Dermis blood vessel endothelial cell (primary cell): ENCODE results near the gene PCED1B. TPM values are rescaled to one million over a fixed set of nuclear protein-coding genes. Genes with fewer than 3 reads are reported as not detected.
"Not testable (repeated sequence)": the region's sequence is repeated elsewhere in the genome, so short reads cannot be mapped to it uniquely, and the experiment has no call there.

ENCODE experiments used
- DNase-seq: peaks from one replicate; pipeline ENCODE4 v3.0.0; 2010
- total RNA-seq: library from RNA; depleted of rRNA; stranded (reverse); fragments of >200 nt; gene quantifications from 2 replicates; pipeline ENCODE4 v1.2.3, GENCODE V29; 2014

Gene PCED1B
- total RNA-seq, 1 donor from 2014 or later = 0.51 TPM

DNA sequence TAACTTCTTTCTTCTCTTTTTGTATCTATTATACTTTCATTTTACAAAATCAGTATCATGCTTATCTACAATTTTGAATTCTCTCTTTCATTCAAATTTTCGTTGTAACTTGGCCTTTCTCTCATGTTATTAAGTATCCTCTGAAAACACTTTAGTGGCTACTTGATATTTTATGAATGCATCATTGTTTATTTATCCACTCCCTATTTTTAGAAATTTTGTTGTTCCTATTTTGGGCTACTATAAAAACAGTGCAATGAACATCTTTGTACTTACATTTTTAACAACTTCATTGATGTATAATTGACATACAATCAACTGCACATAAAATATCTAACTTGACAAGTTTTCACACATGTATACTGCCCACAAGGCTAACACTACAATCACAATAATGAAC lies 44.3 kb downstream of the PCED1B start:
- DNase-seq = no peak

DNA sequence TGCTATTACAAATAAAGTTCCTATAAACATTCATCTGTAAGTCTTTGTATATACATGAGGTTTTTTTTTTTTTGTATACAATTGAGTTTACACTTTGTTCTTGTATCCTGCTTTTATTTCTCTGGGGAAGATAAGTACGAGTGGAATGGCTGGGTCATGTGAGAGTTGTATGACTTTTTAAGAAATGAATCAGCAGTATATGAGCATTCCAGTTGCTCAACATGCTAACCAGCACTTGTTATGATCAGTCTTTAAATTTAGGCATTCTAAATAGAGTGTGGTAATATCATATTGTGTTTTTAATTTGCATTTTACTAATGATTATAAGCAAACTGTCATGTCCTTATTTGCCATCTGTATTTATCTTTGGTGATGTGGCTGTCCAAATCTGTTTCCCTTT lies 45.0 kb downstream of the PCED1B start:
- no peak for DNase-seq

DNA sequence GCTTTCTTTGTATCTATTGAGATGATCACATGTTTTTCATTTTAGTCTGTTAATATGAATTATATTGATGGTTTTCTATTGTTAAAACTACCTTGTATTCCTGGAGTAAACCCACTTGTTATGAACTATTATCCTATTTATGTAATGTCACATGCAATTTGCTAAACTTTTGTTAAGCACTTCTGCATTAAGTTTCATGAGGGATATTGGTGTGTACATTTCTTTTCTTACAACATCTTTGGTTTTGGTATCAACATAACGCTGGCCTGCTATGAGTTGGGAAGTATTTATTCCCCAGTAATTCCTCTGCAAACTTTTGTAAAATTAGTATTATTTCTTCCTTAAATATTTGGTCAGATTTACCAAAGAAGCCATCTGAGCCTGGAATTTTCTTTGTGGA lies 46.8 kb downstream of the PCED1B start:
- DNase-seq = no peak

DNA sequence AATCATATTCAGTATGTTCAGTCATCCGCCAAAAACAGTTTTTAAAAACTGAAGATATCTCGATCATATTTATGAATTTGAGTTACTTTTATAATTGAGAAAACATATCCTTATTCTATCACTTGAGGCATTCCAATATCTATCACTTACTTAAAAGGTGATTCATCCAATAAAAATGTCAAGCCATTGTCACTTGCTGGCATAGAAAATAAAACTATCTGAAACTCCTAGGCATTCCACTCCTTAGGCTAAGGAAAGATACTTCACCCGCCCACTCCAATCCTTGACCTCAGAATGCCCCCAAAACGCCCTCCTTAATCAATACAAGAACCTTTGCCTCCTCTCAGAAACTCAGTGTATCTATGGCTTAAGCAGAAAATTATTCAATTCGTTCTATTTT lies 51.6 kb downstream of the PCED1B start:
- no peak for DNase-seq

DNA sequence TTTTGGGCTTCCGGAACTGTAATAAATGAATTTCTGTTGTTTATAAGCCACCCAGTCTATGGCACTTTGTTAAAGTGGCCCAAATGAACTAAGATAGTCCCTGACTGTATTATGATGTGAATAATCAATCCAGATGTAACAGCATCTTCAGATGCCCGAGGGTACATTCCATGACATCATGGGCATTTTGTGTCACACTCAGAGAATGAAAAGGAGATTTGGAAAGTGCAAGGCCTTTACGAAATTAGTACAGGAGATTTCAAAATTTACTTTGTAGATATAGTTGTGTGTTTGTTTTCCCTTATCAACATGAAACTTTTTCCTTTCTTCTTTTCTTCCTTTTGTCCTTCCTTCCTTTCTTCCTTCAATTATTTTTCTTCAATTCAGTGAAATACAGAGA lies 54.6 kb downstream of the PCED1B start:
- DNase-seq = no peak

DNA sequence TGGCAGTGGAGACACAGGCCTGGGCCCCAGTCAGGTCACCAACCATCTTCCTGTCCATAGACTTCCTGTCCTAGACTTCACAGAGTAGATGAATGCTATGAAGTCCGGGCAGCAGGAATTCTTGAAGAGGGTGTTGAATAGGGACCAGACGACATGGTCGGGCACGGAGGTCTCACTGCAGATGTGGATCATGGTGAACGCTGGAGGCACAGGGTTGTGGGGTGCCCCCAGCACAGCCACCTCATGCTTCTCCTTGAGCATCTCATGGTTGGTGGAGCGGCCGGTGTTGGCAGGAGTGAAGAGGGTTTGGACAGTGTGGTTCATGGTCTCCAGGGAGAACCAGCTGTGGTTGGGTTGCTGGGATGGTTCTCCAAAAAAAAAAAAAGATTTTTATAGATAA lies 56.2 kb downstream of the PCED1B start:
- DNase-seq = no peak

DNA sequence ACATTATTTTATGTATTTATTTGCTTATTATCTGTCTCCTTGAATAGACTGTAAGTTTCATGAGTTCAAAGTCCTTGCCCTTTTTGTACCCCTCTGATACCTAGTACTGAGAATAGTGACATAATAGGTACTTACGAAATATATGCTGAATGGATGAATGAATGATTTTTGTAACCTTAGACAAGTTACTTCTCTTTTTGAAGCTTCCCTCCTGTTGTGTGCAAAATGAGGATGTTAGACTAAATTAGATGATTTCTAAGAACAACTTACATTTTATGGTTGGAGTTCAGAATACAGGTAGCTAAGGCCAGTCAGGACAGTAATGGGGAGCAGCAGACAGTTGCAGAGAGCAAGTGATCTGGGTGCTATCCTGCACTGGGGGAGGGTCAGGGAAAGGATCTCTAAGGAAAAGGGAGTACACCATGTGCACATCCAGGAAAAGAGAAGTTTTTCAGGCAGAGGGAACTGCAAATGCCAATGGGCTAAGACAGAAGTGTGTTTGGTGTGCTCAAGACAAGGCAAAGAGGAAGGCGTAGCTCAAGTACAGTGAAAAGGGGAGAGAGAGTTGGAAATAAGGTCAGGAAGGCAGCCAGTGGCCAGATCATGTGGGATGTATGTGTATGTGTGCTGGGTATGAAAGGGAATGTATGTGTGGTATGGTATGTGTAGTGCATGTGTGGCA lies 59.7 kb downstream of the PCED1B start:
- DNase-seq = no peak

DNA sequence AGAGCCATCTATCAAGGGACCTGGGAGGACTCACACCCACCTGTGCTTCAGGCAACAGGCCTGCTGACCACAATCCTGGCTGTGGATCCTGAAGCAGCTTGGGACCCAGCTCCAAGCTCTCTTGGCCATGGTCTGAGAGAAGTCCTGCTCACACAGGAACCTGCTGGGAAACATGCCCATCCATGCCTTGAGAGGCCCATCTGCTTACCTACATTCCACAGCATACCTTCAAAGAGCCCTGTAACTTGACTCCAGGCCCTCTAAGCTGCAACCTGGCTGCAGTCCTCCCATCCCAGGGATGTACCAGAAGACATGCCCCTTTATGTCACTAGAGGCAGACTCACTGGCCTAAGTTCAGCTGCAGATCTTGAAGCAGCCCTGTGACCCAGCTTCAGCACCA lies 62.0 kb downstream of the PCED1B start:
- no peak for DNase-seq

DNA sequence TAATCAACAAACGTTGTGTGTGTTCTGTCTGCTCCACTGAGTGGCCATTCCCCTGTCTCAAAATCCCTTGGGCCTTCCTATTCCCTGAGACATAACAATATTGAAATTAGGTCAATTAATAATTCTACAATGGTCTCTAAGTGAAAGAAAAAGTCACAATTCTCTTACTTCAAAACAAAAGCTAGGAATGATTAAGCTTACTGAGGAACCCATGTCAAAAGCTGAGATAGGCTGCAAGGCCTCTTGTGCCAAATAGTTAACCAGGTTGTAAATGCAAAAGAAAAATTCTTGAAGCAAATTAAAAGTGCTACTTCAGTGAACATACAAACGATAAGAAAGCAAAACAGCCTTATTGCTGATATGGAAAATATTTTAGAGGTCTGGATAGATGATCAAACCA lies 65.3 kb downstream of the PCED1B start:
- no peak for DNase-seq

DNA sequence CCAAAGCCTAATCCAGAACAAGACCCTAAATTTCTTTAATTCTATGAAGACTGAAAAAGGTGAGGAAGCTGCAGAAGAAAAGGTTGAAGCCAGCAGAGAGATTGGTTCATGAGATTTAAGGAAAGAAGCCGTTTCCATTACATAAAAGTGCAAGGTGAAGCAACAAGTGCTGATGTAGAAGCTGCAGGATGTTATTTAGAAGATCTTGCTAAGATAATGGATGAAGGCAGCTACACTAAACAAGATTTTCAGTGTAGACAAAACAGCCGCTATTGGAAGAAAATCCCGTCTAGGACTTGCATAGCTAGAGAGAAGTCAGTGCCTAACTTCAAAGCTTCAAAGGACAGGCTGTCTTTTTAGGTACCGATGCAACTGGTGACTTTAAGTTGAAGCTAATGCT lies 65.8 kb downstream of the PCED1B start:
- DNase-seq = no peak

DNA sequence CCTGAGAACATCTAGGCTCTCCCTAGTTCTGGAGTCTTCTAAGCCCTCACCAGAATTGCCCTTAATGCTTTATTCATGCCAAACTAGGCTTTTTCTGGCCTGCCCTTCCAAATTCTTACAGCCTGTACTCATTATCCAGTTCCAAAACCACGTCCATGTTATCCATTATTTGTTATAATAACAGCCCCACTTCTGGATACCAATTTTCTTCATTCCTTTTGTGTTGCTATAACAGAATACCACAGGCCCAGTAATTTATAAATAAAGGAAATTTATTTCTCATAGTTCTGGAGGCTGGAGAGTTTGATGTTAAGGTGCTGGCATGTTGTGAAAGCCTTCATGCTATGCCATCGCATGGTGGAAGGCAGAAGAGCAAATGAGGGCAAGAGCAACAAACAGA lies 68.3 kb downstream of the PCED1B start:
- DNase-seq = no peak

DNA sequence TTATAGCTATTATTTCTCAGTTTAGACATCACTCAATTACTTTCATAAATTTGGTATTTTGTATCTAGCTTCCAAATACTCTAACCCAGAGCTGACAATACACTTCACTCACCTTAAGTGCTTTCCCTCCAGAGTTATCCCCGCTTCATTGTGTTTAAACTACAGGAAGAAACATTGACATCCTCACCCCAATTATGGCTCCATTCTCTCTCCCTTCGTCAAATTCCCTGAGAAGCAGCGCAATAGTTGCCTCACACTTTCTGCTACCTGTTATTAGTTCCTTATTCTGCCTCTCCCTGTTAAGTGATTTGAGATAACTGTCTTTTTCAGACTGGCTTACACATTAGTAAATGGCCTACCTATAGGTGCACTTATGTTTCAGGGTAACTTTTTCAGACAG lies 69.7 kb downstream of the PCED1B start:
- DNase-seq = no peak

DNA sequence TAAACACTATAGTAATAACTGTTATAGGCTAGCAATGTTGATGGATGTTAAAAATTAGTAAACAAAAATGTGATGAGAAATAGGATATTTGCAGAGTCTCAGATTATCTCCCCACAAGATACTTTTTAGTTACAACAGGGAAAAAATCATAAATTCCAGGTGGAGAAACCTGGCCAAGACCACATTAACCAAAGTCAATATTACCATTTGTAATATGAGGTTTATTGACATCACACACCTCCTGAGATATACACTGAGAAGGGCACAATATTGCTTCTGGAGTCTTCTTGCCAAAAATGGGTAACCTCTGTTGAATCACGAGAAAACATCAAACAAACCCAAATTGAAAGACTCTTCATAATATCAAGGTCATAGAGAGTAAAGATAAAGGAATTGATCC lies 72.7 kb downstream of the PCED1B start:
- DNase-seq = no peak

DNA sequence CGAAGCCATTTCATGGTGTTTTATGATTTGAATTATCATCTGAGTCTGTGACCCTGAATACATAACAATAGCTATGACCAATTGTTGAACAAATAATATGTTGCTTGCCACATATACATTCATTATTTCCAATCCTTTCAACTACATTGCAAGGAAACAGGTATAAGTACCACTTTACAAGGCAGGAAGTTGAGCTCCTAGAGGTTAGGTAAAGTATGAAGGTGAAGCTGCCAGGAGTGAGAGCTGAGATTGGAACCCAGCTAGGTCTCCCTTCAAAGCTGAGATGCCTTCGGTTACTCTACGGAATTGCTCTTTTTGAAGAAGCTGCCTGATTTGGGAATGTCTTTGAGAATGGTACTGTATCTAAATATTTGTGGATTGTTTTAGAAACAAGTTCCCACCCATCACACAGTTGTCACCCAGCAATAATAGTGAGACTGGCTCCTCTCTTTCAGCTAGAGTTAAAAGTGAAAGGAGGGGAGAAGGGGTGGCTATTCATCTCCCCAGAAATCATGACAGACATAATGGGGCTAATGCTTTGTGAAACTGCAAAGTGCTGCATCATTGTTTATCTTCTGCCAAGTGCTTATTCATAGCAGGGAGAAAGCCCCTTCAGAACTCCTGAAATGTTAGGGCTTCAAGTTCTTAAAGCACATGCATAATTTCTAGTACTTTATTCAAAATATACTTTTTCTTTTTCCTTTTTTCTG lies 76.2 kb downstream of the PCED1B start:
- no peak for DNase-seq

DNA sequence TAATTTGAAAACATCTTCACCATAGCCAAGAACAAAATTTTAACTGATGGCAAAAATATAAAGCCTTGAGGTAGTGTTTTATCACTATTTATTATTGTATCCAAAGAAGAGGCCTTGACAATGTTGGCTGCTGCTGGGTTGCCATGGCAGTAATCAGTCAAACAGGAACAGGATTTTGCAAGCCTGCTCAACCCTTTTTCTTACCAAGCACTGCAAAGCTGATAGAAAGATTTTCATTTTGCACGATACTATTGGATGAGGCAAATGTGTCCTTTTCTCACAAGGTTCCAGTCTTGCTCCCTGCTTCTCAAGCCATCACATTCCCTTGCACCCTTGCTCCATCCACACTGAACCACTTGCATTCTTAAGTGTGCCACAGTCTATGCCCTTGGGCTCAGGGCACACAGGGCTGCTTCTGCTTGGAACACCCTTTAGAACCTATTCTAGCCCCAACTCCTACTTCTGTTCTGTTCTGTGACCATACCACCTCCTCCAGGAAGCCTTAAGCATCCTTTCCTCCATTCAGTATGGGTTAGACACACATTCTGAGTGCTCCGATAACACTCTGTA lies 76.8 kb downstream of the PCED1B start:
- DNase-seq = no peak

DNA sequence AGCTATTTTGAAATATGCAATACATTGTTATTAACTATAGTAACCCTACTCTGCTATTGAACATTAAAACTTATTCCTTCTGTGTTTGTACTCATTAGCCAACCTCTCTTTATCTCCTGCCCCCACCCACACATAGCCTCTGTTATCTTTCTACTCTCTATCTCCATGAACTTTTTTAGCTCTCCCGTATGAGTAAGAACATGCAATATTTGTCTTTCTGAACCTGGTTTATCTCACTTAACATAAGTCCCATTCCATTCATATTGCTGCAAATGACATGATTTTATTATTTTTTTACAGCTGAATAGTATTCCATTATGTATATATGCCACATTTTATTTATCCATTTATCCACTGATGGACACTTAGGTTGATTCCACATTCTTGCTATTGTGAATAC lies 79.4 kb downstream of the PCED1B start:
- DNase-seq = no peak

DNA sequence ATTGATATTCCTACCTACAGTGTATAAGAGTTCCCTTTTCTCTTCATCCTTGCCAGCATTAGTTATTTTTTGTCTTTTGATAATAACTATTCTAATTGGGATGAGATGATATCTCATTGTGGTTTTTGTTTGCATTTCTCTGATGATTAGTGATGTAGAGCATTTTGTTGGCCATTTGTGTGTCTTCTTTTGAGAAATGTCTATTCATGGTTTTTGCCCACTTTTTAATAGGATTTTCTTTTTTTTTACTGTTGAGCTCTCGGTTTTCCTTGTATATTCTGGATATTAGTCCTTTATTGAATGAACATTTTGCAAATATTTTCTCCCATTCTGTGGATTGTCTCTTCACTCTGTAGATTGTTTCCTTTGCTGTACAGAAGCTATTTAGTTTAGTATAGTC lies 79.9 kb downstream of the PCED1B start:
- DNase-seq = no peak

DNA sequence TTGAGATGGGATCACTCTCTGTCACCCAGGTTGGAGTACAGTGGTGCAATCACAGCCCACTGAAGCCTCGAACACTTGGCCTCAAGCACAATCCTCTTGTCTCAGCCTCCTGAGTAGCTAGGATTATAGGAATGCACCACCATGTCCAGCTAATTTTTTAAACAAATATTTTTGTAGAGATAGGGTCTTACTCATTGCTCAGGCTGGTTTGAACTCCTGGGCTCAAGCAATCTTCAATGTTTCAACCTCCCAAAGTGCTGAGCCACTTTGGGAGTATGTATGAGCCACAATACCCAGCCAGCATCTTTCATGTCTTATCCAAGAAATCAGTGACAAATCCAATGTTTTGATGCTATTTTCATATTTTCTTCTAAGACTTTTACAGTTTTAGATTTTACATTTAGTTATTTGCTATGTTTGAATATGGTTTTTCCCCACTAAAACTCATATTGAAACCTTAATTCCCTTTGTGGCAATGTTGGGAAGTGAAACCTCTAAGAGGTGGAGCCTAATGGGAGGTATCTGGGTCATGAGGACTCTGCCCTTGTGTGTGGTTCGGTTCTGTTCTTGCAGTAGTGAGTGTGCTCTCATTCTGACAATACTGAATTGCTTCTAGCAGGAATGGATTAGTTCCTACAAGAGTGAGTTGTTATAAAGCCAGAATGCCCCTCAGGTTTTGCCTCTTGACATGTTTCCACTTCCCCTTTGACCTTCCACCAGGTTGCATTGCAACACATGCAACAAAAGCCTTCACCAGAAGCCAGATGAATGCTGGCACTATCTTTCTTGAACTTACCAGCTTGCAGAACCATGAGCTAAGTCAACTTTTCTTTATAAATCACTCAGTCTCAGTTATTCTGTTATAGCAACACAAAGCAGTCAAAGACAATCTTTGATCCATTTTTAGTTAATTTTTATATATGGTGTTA lies 81.2 kb downstream of the PCED1B start:
- no peak for DNase-seq

DNA sequence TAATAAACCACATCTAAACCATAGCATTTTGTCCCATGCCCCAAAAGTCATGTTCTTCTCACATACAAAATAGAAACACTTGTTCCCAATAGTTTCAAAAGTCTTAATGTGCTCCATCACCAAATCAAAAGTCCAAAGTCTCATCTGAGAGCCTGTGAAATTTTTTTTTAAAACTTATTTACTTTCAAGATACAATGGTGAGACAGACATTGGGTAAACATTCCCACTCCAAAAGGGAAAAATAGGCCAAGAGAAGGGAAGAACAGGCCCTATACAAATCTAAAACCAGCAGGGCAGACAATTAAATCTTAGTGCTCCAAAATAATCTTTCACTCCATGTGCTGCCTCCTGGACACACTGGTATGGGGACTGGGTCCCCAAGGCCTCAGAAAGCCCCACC lies 84.7 kb downstream of the PCED1B start:
- DNase-seq = no peak

DNA sequence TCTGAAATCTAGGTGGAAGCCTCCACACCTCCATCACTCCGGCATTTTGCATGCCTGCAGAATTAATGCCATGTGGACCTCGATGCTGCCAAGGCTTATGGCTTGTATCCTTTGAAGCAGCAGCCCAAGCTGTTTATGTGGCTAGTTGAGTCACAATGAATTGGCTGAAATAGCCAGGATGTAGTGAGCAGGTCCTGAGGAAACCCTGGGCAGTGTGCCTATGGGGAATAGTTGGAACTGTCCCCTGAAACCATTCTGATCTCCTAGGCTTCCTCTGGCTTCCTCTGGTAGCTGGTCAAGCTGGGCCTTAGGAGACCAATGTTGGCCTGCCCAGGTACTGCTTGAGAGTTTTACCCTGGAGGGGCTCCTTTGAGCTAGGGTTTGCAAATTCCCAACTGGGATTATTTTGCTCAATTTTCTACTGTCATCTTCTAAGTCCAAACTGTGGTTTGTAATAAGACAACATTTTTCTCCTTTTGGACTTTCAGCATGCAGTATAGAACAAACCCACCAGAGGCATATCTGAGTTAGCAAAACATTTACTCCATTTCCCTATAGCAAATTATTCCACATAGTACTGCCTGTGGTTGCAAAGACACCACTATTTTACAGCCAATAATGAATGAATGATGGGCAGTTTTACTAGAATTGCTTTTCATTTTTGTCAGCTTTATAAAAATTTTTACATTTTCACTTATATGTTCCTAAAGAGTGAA lies 85.5 kb downstream of the PCED1B start:
- no peak for DNase-seq

DNA sequence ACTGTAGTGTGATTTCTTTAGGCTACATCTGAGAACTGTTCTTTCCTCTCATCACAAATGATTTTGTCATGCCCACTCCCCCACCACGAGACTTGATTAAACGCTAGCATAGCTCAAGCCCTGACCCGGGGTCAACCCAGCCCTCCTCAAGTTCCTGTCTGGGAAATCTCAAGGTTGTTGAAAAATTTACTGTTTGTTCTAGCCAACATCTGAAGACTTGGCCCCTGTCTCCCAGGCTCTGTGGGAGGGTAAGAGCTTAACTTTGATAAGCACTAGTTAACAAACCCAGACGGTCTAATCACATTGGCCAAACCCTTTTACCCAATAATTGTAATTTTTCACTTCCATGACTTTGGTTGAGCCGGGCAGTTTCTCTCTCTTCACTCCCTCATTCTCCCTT lies 86.5 kb downstream of the PCED1B start:
- no peak for DNase-seq

DNA sequence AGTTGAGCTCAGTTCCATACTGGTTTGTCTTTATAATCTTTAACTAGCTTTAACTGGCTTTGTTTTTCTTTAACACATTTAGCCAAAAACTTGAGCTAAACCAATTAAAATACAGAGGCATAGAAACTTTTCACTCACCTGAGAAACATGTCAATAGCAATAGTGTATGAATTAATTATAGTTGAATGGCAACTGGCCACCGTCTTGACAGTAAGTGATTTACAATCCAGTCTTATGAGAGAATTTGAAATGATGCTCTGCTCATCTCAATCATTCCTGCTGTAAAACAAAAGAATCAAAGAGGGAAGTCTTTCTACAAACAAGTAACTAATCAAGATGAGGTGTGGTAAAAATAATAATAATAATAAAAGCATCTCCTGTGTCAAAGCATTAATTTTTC lies 86.9 kb downstream of the PCED1B start:
- DNase-seq = no peak

DNA sequence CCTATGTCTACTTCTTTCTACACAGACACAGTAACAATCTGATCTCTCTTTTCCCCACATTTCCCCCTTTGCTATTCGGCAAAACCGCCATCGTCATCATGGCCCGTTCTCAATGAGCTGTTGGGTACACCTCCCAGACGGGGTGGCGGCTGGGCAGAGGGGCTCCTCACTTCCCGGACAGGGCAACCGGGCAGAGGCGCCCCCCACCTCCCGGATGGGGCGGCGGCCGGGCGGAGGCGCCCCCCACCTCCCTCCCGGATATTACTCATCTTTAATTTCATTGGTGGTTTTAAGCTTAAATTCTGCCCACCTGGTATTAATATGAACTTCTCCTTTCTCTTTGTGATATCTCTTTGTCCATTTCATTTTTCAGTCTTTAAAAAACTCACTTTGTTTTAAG lies 90.9 kb downstream of the PCED1B start:
- not testable (repeated sequence) for DNase-seq
